CD1c-positive myeloid dendritic cell (primary cell): ENCODE data around the gene TRIO.

Source experiments
- DNase-seq: peaks from one replicate; pipeline ENCODE4 v3.0.0-alpha.2; 2016; ENCODE audit errors: extremely low spot score

TRIO gene

DNA sequence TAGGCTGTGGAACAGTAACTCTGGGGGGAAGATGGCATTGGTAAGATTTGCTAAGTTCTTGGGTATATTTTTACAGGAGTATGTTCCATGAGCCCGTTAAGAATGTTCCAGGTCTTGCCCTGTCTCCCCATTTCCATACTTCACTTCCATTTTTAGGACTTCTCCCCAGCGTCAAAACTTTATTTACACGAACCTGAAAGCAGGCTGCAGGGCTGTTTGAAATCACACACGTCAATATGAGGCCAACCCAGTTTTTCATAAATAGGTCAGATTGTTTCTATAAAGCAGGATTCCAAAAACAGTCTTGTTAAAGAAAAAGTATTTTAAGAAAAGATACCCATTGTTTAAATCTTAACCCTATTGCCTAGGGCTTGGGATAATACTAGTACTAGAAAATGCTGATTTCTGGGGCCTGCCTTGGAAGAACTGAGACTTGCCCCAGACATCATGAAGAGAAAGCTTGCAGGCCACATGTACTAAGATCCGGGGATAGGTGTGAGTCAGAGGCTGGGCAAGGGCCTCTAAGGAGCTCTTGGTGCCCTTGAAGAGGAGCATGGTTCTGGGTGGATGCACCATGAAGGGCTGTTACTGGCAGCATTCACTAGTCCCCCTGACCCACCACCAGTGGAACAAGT lies 24.2 kb downstream of the TRIO start:
- DNase-seq = no peak

DNA sequence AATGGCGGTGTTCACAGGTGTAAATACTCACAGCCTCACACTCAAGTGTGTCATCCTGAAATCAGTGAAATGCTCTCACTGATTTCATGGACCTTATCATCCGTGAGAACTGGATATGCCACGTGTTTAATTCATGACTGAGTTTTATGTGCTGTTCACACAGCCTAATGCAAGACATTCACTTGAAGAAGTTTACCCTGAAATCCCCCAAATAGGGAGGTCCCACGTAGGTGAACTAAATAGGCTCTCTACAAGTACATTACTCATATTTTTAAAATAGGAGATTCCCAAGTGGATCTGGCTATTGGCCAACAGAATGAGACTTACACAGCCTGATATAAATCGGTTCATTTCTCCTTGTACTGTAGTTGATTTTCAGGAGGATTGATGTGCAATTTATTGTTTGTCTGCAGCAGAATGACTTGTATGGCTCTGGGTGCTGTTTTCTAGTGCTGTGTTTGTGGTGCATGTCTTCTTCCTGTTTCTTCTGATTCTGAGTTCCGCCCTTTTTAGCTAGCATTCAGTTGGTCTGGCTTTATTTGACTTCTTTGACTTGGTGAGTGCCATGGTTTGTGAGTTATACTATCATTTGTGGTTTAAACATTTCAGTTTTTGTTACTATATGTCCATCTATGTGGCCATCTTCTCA lies 25.1 kb downstream of the TRIO start:
- DNase-seq = peak; percentile 35

- DNase-seq = no peak
Observed at GRCh38 chr5:14168793-14169262, 25.7 kb downstream of the TRIO start.

DNA sequence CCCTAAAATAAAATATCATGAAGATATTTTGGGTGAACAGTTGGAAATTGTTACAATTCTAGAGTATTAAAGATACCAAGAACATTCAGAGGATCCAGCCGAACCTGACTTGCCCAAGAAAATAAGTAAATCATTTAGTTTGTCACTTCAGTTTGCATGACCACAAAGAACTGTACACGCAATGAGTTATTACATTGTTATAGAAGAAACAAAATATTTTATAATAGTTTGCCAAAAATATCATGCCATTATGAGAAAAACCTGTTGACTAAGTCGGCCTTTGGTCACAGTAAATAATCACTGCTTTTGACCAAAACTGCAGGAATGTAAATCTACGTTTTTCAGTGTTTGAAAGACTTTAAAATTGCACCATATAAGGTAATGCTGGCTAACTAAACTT lies 27.9 kb downstream of the TRIO start:
- DNase-seq = no peak

DNA sequence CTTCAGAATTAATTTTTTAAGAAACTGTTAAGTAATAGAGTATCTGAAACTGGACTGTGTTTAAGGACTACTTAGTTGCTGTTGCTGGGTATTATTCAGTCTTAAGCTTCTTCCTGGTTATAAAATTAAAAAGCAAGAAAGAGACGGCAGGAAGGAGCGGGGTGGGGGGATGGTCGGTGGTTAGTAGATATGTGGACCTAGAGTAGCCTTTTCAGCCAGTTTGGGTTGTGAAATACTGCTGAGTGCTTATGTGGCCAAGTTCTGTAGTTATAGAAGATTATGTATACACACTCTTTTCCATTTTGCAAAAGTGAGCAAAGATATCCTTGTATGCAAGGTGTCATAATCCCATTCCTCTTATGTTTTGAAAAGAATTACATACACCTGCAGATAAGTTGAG lies 28.5 kb downstream of the TRIO start:
- DNase-seq = no peak

DNA sequence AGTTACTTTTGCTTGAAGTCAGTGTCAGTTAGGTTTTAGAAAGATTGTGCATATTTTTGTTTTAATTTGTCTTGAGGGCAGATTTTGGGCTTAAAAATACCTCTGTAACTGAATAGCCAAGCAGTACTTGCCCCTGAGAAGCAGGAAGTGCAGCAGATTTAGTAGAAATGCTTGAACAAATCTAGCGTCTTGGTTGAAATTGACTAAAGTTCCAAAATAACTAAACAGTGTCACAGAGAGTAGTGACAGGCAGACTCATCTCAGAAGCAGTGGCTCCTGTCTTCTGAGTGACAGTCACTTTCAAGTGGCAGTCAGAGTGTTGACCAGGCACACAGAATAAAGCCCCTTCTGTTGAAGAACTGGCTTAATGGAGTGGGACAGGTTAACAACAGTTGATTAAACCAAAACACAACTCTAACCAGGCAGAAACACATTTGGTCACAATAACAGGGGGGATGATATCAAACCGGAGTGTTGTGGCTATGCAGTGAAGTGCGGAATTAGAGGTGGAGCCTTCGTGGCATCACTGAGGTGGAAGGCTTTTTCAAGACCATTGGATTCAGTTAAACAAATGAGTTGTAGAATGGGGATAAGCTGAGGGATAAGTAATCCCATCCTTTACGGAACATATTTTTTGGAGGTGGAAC lies 29.1 kb downstream of the TRIO start:
- DNase-seq = no peak

DNA sequence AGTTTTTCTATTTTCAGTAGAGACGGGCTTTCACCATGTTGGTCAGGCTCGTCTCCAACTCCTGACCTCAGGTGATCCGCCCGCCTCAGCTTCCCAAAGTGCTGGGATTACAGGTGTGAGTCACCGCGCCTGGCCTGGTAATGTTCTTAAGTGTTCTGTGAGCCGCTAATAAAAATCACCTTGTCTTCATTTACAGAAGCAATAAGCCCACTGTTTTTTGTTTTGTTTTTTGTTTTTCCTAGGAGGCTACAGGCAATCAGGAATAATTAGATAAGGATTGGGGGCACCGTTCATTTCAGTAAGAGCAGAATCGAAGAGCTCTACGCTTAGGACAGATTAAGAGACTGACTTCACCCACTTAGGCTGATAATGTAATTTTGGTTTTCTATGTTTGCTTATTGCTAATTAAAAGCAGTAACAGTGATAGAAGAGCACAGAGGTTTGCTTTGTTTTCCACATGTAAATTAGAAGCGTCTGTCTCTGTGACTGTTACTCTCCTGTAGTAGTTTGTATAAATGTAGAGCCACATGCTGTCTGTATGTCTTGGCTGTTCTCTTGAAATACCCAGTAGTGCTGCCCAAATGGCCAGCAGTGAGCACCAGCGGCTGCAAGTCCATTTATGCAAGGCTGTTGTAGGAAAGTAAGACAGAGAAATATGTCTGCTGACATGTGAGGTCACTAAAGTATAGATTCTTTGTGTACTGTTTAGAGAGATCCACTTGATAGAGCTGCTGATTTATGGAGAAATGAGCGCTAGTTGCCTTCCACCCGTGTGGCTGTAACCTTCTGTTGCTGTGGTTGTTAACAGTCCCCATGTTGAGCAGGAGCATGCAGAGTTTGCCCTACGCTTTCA lies 30.5 kb downstream of the TRIO start:
- DNase-seq = no peak

DNA sequence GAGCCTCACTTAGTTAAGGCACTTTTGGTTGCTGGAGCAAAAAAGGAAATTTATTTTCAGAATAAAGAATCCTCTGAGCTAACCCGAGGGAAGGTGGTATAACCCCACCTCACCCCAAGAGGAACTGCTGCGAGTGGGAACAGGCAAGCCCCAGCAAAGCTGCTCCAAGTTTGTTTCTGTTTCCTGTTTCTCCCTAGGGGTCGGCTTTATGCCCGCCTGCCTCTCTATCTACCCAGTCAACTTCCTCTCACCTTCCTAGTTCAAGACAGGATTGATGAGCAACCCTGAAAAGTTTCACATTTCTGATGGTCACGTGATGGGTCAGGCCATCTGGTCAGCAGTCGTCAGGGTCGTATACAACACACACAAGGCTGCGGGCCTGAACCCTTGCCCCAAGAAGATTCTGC lies 31.1 kb downstream of the TRIO start:
- DNase-seq = peak; percentile 55

- no peak for DNase-seq
Observed at GRCh38 chr5:14175381-14175780, 32.2 kb downstream of the TRIO start.

DNA sequence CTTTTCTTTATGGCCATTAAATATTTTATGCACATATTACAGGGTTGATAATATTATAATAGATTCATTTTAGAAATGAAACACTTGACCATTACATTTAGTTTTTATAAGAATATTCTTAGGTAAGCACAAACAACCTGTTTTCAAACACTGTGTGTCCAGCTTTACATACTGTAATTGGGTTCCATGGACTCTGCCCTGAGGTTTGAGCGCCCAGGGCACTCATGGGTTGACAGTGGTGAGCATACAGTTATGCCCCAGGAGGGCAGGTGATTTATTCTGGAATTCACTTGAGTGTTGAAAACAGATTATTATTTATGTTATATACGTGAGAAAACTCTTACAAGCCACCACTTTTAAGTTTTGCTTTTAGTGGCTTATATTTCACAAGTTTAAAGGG lies 33.7 kb downstream of the TRIO start:
- DNase-seq = no peak

GRCh38 chr5:14177634-14178033 lies 34.5 kb downstream of the TRIO start:
- DNase-seq = no peak

DNA sequence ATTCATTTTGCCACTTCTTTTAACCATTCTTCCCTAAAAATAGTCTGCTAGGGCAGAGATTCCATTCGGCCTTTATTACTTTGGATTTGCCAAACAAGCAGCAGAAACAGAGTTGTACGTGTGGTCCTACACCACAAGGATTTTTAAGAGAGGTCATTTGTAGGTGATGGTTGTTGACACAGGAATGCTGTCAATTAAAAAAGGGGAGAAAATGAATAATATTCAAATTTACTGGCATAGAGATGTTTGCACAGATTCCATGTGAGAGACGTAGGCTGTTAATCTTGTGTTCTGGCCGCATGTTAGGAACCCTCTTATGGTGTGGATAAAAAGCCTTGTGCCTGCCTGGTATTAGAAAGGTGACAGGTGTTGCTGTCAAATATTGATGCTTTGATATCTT lies 34.9 kb downstream of the TRIO start:
- no peak for DNase-seq

GRCh38 chr5:14178671-14179211 lies 35.6 kb downstream of the TRIO start:
- DNase-seq = no peak

- no peak for DNase-seq
Observed at GRCh38 chr5:14179446-14179845, 36.3 kb downstream of the TRIO start.

GRCh38 chr5:14180437-14180836 lies 37.3 kb downstream of the TRIO start:
- DNase-seq = no peak

- DNase-seq = no peak
Observed at GRCh38 chr5:14181299-14181968, 38.3 kb downstream of the TRIO start.

GRCh38 chr5:14182761-14183160 lies 39.6 kb downstream of the TRIO start:
- DNase-seq = no peak

DNA sequence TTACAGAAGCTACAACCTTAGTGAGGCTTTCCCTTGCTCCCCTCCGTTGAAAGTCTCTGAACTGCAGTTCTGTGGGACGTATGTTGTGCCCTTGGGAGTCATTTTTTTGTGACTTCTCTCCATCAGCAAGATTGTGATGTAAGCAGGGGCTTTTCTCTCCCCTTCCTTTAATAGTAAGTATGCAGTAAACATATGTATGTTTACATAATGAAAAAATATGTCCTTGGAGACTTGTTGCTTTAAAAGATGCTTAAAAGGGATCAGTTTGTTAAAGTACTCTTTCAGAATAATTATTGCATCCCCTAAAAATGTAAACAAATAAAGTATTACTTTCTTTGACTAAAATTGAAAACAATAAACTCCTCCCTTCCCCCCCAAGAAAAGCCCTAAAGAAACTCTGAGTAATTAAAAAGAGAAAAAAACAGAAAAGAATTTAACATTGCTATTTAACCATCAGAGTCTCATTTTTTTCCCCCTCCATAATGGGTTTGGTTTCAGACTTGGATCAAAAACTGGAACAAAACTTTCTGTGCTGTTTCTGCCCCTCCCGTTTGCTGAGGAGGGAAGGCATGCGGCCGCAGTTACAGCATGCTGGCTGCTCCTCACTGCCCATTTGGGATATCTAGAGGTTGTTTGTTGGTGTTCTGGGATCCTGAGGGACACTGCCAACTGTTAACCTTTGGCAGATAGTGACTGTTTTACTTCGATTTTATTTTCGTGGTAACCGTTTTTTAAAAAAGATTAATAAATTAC lies 40.2 kb downstream of the TRIO start:
- DNase-seq = no peak

DNA sequence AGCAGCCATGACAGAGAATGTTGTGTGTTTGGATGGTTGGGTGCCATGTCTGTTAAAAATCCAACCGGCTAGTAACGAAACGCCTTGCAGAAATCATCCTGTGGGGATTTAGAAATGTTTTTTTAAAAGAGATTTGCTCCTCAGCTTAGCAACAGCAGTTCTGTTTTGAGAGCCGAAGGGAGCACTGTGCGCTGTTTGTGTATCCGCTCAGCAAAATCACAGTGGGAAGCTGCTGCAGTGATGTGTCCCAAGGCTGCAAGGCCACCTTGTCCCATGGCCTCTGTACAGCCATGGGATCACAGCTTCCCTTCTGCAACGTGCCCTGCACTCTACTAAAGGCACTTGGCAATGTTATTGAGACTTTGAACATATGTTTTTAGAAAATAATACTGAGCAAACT lies 40.9 kb downstream of the TRIO start:
- no peak for DNase-seq

DNA sequence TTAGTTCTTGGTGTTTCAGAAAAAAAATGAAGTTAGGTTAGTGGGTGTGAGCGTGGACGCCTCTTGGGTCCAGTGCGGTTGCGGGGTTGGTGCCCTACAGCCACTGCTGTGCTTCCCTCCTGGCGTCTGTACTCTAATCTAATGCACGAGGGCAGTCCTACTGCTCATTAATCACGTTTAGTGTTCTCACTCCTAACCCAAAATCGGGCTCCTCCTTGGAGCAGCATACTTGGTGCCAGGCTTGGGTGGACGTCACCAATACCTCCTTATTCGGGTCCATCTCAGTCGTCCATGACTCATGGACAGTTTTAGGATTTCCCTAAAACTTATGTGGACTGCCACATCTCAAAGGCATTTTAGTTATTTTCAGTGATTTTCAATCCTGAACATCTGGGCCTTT lies 41.6 kb downstream of the TRIO start:
- no peak for DNase-seq
